Ascending aorta (tissue), 2 donors: ENCODE results near the gene OR6F1. TPM values are rescaled to one million over a fixed set of nuclear protein-coding genes. Genes with fewer than 3 reads are reported as not detected.
"Not testable (repeated sequence)": the region's sequence is repeated elsewhere in the genome, so short reads cannot be mapped to it uniquely, and the experiment has no call there.

Source experiments
- DNase-seq, 2 donors: peaks; one replicate each; pipeline ENCODE4 v3.0.0-alpha.2; 2019; ENCODE audit warnings: low spot score in 2 of 2
- H3K27ac ChIP-seq, 2 donors: fragments of 200-600 bp; sonication (generic); one replicate each; pipeline ENCODE4 v1.5.1; 2016 to 2017; ENCODE audit warnings: mild to moderate bottlenecking in 1 of 2
- H3K27me3 ChIP-seq: fragments of 200-600 bp; sonication (generic); one replicate; pipeline ENCODE4 v1.5.1; 2017
- H3K36me3 ChIP-seq, 2 donors: fragments of 200-600 bp; sonication (generic); one replicate each; pipeline ENCODE4 v1.5.1; 2016
- H3K4me1 ChIP-seq, 2 donors: fragments of 200-600 bp; sonication (generic); one replicate each; pipeline ENCODE4 v1.5.1; 2016 to 2017; ENCODE audit warnings: mild to moderate bottlenecking in 1 of 2
- H3K4me3 ChIP-seq, 2 donors: fragments of 200-600 bp; sonication (generic); one replicate each; pipeline ENCODE4 v1.5.1; 2016 to 2017; ENCODE audit warnings: mild to moderate bottlenecking in 1 of 2
- H3K9me3 ChIP-seq, 2 donors: fragments of 200-600 bp; sonication (generic); one replicate each; pipeline ENCODE4 v1.5.1; 2016
- intact Hi-C: fragments of 100-400 bp; cut with DNase I; formaldehyde crosslinking; loops from one replicate; pipeline ENCODE4 v1.15.1; 2023
- total RNA-seq: library from RNA; depleted of rRNA; stranded (reverse); fragments of >200 nt; gene quantifications from one replicate; pipeline ENCODE4 v1.1.0, GENCODE V29; 2016
- TF ChIP-seq, protein P1 (sequence below), 3 experiments: fragments of 200-600 bp in 2 of 3; fragments of 450-650 bp in 1 of 3; sonication (generic) in 2 of 3; IDR thresholded peaks; one replicate each; pipeline ENCODE4 v1.5.1; 2016 to 2019; ENCODE audit warnings: antibody characterized with exemption in 3 of 3, mild to moderate bottlenecking in 1 of 3, moderate library complexity in 1 of 3

OR6F1 gene
- not detected for total RNA-seq

DNA sequence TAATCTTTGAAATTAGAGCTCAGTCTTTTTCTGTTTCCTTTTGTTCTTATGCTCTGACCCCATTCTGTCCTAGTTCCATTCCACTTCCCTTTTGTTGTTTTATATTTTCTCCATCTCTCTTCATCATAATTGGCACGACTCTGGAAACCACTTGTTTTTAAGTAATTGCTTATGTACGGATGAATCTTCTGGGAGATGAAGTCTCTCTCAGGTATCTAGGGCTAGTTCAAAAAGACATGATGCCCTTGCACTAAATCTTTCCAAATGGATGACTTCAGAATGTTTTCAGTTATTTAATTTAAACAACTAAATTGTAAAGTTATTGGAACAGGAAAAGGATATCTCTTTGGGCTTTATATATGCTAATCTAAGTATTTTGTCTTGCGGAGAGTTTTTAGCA lies at the start of gene OR6F1:
Gene OR6F1, minus strand, starts transcription at position 101 of the 400 bp plus-strand sequence. CDS start 3,891 bp downstream, outside the sequence.
- Histone ChIP-seq H3K36me3 (no peaks in the 10 kb centered on the region), H3K4me3 (no peak within 1 kb of the TSS), H3K27me3 (no peaks in the 10 kb centered on the region), H3K9me3 (peaks cover 0 to 5% of the 10 kb centered on the region in 2 donors), H3K4me1 (no peaks in the 10 kb centered on the region), H3K27ac (no peak within 1 kb of the TSS)
- TF ChIP-seq, protein P1, sequence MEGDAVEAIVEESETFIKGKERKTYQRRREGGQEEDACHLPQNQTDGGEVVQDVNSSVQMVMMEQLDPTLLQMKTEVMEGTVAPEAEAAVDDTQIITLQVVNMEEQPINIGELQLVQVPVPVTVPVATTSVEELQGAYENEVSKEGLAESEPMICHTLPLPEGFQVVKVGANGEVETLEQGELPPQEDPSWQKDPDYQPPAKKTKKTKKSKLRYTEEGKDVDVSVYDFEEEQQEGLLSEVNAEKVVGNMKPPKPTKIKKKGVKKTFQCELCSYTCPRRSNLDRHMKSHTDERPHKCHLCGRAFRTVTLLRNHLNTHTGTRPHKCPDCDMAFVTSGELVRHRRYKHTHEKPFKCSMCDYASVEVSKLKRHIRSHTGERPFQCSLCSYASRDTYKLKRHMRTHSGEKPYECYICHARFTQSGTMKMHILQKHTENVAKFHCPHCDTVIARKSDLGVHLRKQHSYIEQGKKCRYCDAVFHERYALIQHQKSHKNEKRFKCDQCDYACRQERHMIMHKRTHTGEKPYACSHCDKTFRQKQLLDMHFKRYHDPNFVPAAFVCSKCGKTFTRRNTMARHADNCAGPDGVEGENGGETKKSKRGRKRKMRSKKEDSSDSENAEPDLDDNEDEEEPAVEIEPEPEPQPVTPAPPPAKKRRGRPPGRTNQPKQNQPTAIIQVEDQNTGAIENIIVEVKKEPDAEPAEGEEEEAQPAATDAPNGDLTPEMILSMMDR (IDR thresholded peaks at IDR 0.05), result no peak
- intact Hi-C loops, result no loop called here
- DNase-seq, result no peak

DNA sequence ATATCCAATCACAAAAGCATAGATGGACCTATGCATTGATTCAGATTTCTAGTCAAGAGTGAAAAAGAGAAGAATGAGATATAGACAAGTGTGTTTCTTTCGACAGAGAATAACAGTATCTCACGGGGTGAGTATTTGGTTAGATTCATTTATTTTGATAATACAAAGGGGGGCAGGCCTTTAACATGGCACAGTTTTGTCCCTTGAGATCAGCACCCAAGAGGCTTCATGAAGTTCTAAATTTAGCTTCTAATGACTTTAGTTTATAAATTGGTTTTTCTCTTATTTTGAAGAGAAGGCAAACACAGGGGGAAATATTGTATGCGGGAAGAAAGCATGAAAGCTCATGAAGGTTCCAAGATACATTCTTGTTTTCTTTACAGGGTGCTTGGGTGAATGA lies 44.0 kb upstream of the OR6F1 start, which contains the start of gene OR1C1:
Gene OR1C1, minus strand, starts transcription at position 101 of the 400 bp plus-strand sequence. CDS start 2,150 bp downstream, outside the sequence.
- intact Hi-C loops, result no loop called here
- Histone ChIP-seq H3K36me3 (no peaks in the 10 kb centered on the region), H3K9me3 (no peaks in the 10 kb centered on the region), H3K27me3 (no peaks in the 10 kb centered on the region), H3K4me1 (no peaks in the 10 kb centered on the region), H3K27ac (no peak within 1 kb of the TSS), H3K4me3 (no peak within 1 kb of the TSS)
- TF ChIP-seq, protein P1 (IDR thresholded peaks at IDR 0.05), result no peak
- no peak for DNase-seq

DNA sequence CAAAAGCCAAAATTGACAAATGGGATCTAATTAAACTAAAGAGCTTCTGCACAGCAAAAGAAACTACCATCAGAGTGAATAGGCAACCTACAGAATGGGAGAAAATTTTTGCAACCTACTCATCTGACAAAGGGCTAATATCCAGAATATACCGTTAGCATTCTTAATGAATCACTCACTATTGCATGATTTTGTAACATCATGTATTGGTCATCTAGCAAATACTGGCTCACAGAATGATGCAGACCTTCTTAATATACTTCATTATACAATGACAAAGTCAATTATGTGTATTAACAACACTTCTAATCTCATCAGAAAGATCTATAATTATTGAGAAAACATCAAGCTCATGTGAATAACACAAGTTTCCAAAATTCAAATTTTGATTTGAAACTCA lies 37.9 kb upstream of the OR6F1 start:
- intact Hi-C loops, result not testable (repeated sequence)

DNA sequence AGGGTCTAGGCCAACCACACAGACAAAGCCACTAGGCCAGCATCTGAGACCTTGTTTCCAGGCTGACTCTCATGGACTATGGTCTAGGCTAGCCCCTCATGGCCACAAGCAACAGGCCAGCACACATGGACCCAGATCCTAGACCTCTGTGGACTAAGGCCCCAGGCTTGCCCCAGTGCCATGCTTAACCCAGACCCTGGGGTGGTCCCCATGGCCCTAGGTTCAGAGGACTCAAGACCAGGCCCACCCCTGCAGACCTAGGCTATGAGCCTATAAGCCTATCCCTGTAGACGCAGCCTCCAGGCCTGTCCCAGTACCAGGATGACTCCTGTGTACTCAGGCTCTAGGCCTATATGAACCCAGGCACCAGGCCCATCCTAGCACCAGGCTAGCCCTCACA lies 33.4 kb upstream of the OR6F1 start:
- no peak for DNase-seq
- intact Hi-C loops, result no loop called here
- Histone ChIP-seq H3K4me1 (no peaks in the 10 kb centered on the region), H3K27me3 (no peaks in the 10 kb centered on the region), H3K27ac (no peak overlapping the region), H3K9me3 (no peaks in the 10 kb centered on the region), H3K36me3 (no peaks in the 10 kb centered on the region), H3K4me3 (no peak overlapping the region)
- TF ChIP-seq, protein P1 (IDR thresholded peaks at IDR 0.05), result no peak

More for the DNA sequence above, 37.9 kb upstream of the OR6F1 start:
- DNase-seq, H3K4me1 ChIP-seq, H3K27me3 ChIP-seq, H3K9me3 ChIP-seq, H3K27ac ChIP-seq, H3K36me3 ChIP-seq, H3K4me3 ChIP-seq: not testable (repeated sequence)

DNA sequence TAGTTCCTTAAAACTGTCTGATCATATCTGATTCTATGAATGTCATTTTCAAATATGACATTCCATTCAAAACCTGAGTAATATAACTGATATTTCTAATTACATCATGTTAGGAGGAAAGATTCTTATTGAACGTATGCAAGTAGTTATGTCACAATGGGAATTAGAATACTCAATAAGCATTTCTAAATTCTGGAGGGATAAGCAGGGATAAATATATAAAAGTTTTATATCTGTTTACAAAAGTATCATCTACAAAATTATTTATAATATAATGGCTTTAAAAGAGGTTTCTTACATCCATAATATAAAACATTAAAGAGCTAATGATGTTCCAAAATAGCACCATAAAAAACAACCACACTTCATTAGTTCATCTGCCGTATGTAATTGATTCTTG lies 31.6 kb upstream of the OR6F1 start, which contains the start of gene OR14A2:
Gene OR14A2, minus strand, starts transcription at position 101 of the 400 bp plus-strand sequence.
- H3K27ac ChIP-seq, result no peak within 1 kb of the TSS
- intact Hi-C loops, result no loop called here
- H3K4me1 ChIP-seq, result no peaks in the 10 kb centered on the region
- DNase-seq, result no peak
- H3K9me3 ChIP-seq, result no peaks in the 10 kb centered on the region
- no peak within 1 kb of the TSS for H3K4me3 ChIP-seq
- H3K36me3 ChIP-seq, result no peaks in the 10 kb centered on the region
- TF ChIP-seq, protein P1 (IDR thresholded peaks at IDR 0.05), result no peak
- no peaks in the 10 kb centered on the region for H3K27me3 ChIP-seq

DNA sequence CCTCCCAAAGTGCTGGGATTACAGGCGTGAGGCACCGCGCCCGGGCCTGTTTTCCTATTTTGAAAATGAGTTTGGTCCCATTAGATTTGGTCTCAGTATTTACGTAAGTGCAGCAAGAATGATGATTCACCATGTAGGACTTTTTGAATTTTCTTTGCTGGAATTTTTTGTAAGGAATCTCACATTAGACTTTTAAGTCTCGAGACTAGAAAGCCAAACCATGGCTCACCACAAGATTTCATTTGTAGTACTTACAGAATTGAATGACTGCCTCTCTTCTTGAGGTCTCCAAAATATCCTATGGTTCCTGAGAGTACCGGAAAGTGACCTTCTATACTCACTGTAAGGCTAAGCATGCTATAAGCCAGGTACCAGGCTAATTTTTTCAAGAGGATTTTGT lies 31.2 kb upstream of the OR6F1 start:
- intact Hi-C loops, result no loop called here
- no peak for DNase-seq
- Histone ChIP-seq H3K27me3 (no peaks in the 10 kb centered on the region), H3K4me1 (no peaks in the 10 kb centered on the region), H3K9me3 (no peaks in the 10 kb centered on the region), H3K4me3 (no peak overlapping the region), H3K36me3 (no peaks in the 10 kb centered on the region), H3K27ac (no peak overlapping the region)
- TF ChIP-seq, protein P1 (IDR thresholded peaks at IDR 0.05), result no peak
